ENCODE data around the gene MAP4K1.
A peak's percentile ranks its signal among the peaks of the same experiment; 100 is the strongest.

Gene MAP4K1

GRCh38 chr19:38543807-38544568 is 73.8 kb downstream of the MAP4K1 start:
- DNase-seq (ENCODE audit: low spot score), result peak; percentile 76

- no peak for DNase-seq (ENCODE audit: low spot score)
Measured at GRCh38 chr19:38543286-38543806, 74.4 kb downstream of the MAP4K1 start.

DNA sequence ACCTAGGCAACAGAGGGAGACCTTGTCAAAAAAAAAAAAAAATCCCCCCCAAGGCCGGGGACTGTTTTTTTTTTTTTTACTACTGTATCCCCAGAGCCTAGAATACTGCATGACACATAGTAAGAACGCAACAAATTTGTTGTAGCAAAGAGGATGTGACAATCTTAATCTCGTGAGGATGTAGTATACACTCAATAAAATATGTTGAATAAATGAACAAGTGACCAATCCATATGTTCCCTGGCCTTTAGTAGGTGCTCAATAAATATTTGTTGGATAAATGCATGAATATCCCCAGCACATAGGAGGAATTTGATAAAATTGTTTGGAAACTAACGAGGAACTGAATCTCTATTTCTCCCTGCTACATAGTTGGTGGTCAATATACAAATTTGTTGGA is 75.7 kb downstream of the MAP4K1 start:
- no peak for DNase-seq (ENCODE audit: low spot score)

DNA sequence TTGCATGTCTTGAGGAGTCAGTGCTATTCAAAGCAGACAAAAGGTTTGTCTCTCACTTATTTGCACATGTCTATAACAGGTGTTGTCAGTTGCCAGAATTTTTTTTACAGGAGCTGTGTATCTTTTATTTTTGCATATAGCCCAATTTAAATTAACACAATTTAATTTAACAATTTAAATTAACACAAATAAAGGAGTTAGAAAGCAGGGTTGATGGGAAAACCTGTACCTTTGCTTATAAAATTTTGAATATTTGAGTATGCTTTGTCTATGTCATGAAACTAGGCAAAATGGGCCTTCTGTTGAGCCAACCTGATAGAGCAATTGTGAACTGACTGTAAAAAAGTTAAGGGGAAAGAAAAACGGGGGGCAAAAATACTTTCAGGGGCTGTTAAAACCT is 78.0 kb downstream of the MAP4K1 start:
- no peak for DNase-seq (ENCODE audit: low spot score)

GRCh38 chr19:38538793-38539528 is 78.8 kb downstream of the MAP4K1 start:
- DNase-seq (ENCODE audit: low spot score), result no peak

DNA sequence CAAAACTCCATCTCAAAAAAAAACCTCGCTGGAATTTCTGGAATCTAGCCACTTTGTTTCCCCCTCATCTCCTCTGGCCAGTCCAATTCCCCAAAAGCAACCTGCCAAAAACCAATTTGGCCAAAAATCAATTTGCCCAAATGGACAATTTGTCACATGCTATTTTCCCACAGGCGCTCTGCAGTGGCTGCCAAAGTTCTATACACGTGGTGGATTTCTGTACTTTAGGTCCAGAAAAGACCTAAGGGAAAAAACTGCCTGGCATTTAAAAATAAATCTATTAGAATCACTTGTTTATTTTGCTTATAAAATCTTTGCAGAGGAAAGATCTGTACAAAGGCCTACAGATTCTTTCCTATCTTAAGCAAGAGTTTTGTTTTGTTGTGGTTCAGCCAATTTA is 79.4 kb downstream of the MAP4K1 start:
- no peak for DNase-seq (ENCODE audit: low spot score)
